ENCODE results near the gene CEP126.

Gene CEP126, protein sequence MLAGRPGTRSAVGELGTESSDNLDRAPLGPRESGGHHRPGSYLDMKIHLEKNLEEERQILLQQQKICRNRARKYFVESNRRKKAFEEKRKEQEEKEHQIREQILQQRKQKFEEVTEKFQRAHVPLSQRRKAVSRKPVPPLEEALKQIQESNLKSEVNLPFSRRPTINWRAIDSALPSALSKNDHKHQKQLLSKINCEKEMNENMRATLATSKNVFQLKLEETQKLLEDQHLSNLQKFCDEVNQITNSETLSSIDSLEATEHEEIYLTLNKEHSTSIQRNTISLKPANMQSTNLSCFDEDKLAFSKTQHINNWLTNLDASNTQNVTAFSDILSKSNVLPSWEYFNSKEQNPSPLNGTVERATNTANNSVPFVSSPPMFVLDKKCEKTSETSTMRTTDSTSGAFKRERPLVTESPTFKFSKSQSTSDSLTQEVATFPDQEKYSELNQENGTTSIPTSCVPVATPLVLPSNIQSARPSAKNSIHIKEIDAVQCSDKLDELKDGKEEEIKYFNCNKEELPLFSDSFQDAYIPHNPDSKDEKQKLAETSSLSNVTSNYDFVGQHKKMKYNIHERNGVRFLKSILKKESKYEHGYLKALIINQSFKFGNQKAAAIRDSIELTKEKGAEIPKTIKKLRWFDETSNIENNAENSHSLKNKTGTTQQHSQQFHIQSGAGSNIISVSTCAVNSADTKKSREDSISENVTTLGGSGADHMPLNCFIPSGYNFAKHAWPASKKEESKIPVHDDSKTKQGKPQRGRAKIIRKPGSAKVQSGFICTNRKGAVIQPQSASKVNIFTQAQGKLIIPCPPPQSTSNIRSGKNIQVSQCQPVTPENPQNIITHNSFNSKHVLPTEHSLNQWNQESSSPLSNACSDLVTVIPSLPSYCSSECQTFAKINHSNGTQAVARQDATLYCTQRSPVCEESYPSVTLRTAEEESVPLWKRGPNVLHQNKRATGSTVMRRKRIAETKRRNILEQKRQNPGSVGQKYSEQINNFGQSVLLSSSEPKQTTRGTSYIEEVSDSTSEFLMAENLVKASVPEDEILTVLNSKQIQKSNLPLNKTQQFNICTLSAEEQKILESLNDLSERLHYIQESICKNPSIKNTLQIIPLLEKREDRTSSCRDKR

GRCh38 chr11:101914738-101915426 is at the start of gene CEP126:
TSS of gene CEP126 (plus strand) at chr11:101915010. CDS start at chr11:101915285, 275 bp downstream.
- ChIA-PET CTCF (interaction anchor here (0.7 to 1.7 kb wide), 16 partner anchors 9 to 457 kb away, joined by 3 to 18 read pairs (median 3); no protein-coding TSS in a partner anchor), POLR2A (interaction anchor here (1.0 kb wide), 1 partner anchor 51 kb away, joined by 5 read pairs; no protein-coding TSS in a partner anchor)
- DNase-seq (ENCODE audit: low read depth, low spot score) = peak; percentile 74
- peak within 1 kb of the TSS; percentile 85 for H3K4me3 ChIP-seq (ENCODE audit: low read depth, low read length)
- TF ChIP-seq CTCF (IDR thresholded peaks at IDR 0.05; ENCODE audit: insufficient read depth, low read length, missing control alignments) = peak; percentile 75

GRCh38 chr11:101866619-101867491 is 48.0 kb upstream of the CEP126 start:
- no peak for DNase-seq (ENCODE audit: low read depth, low spot score)
- ChIA-PET CTCF (interaction anchor here (1.0 to 11.5 kb wide), 3 partner anchors 12 to 141 kb away, joined by 4 to 436 read pairs (median 14); no protein-coding TSS in a partner anchor), POLR2A (interaction anchor here (0.5 to 0.6 kb wide), 2 partner anchors 244 to 409 kb away, joined by 3 read pairs; no protein-coding TSS in a partner anchor)
- no peak overlapping the region for H3K4me3 ChIP-seq (ENCODE audit: low read depth, low read length)
- TF ChIP-seq CTCF (IDR thresholded peaks at IDR 0.05; ENCODE audit: insufficient read depth, low read length, missing control alignments) = no peak

DNA sequence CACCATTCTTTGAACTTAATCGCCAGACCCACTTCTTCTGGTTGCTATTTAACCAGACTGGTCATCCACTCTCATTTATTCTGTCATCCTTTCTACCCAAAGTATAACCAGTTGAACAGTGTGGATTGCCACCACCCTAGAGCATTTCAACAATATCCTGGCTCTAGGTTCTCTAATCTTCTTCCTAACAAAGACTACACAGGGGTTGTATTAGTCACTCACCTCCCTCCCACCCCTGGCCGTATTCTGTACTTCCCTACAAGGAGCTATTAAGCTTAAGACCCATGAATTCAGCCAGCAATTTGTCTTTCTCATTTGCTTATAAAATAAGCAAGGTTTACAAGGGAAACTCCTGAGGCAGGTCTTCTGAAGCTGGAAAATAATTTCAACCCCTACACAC is 46.9 kb upstream of the CEP126 start:
- ChIA-PET CTCF (interaction anchor here (0.6 to 11.5 kb wide), 5 partner anchors 10 to 140 kb away, joined by 3 to 436 read pairs (median 4); no protein-coding TSS in a partner anchor), POLR2A (interaction anchor here (0.6 kb wide), 1 partner anchor 305 kb away, joined by 3 read pairs; no protein-coding TSS in a partner anchor)
- no peak for DNase-seq (ENCODE audit: low read depth, low spot score)
- TF ChIP-seq CTCF (IDR thresholded peaks at IDR 0.05; ENCODE audit: insufficient read depth, low read length, missing control alignments) = no peak
- H3K4me3 ChIP-seq (ENCODE audit: low read depth, low read length) = no peak overlapping the region

DNA sequence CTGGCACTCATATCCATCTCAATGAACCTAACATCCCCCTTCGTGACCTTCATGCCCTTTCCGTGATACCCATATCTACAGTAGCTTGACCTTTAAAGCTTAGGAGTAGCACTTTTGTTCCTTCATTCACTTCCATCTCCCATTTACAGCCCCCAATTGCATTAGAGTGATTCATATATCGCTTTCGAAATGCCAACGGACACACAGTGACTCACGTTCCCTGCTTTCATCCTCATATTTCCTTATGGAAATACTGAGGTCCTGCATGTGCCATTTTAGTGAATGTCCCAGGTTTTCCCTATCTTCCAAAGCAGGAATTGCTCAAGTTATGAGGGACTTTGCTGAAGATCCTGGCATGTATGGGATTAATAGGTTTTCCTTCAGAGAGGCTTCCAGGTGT is 44.3 kb upstream of the CEP126 start:
- CTCF ChIA-PET = interaction anchor here (1.3 to 2.4 kb wide), 5 partner anchors 9 to 140 kb away, joined by 3 to 21 read pairs (median 7); no protein-coding TSS in a partner anchor
- H3K4me3 ChIP-seq (ENCODE audit: low read depth, low read length) = no peak overlapping the region
- POLR2A ChIA-PET = no interaction called here
- TF ChIP-seq CTCF (IDR thresholded peaks at IDR 0.05; ENCODE audit: insufficient read depth, low read length, missing control alignments) = no peak
- no peak for DNase-seq (ENCODE audit: low read depth, low spot score)

Data from AG04449 (cell line).